ENCODE data around the gene EGLN2. TPM values are rescaled to one million over a fixed set of nuclear protein-coding genes. Genes with fewer than 3 reads are reported as not detected.
A peak's percentile ranks its signal among the peaks of the same experiment; 100 is the strongest.
"Not testable (repeated sequence)": the region's sequence is repeated elsewhere in the genome, so short reads cannot be mapped to it uniquely, and the experiment has no call there.

Gene EGLN2
- total and polyA plus RNA-seq, 4 donors: 130 to 157 (median 132) TPM

- DNase-seq: no peak
- Histone ChIP-seq H3K4me1 (ENCODE audit: control insufficient read depth in 5 of 5, insufficient read depth in 5 of 5, low read length in 5 of 5) (peaks cover 8 to 50% (median 41%) of the 10 kb centered on the region in 5 donors), H3K27me3 (ENCODE audit: control insufficient read depth in 3 of 3, insufficient read depth in 3 of 3, low read length in 2 of 3) (no peaks in the 10 kb centered on the region), H3K9me3 (ENCODE audit: control insufficient read depth in 4 of 4, insufficient read depth in 3 of 4, low read length in 3 of 4) (no peaks in the 10 kb centered on the region), H3K9ac (ENCODE audit: insufficient read depth in 1 of 2, low read length in 2 of 2) (no peak overlapping the region), H3K36me3 (ENCODE audit: control insufficient read depth in 4 of 4, insufficient read depth in 4 of 4, low read length in 4 of 4) (peaks cover 0 to 28% (median 23%) of the 10 kb centered on the region in 4 donors), H3K27ac (ENCODE audit: low read depth in 1 of 2, low read length in 1 of 2) (peak overlapping the region in 1 of 2 donors; percentile 20), H3K4me3 (no peak overlapping the region)
- TF ChIP-seq CTCF (IDR thresholded peaks at IDR 0.05; ENCODE audit: control extremely low read depth, extremely low read depth): no peak
- no peak for ATAC-seq (ENCODE audit: insufficient read depth, low FRiP score)
- WGBS, 2 donors: 93 to 96% methylated on average over 5 of the region's 5 CpGs
These were observed 9.5 kb downstream of the EGLN2 start for GRCh38 chr19:40808497-40808896.

GRCh38 chr19:40809358-40810086, 10.5 kb downstream of the EGLN2 start:
- Histone ChIP-seq H3K9ac (ENCODE audit: insufficient read depth in 1 of 2, low read length in 2 of 2) (no peak overlapping the region), H3K4me3 (no peak overlapping the region), H3K4me1 (ENCODE audit: control insufficient read depth in 5 of 5, insufficient read depth in 5 of 5, low read length in 5 of 5) (peaks cover 7 to 44% (median 34%) of the 10 kb centered on the region in 5 donors), H3K27ac (ENCODE audit: low read depth in 1 of 2, low read length in 1 of 2) (no peak overlapping the region), H3K36me3 (ENCODE audit: control insufficient read depth in 4 of 4, insufficient read depth in 4 of 4, low read length in 4 of 4) (peaks cover 0 to 28% (median 22%) of the 10 kb centered on the region in 4 donors), H3K27me3 (ENCODE audit: control insufficient read depth in 3 of 3, insufficient read depth in 3 of 3, low read length in 2 of 3) (no peaks in the 10 kb centered on the region), H3K9me3 (ENCODE audit: control insufficient read depth in 4 of 4, insufficient read depth in 3 of 4, low read length in 3 of 4) (no peaks in the 10 kb centered on the region)
- ATAC-seq (ENCODE audit: insufficient read depth, low FRiP score): no peak
- 93% methylated on average over 39 of the region's 39 CpGs for WGBS, 2 donors
- no peak for DNase-seq
- no peak for TF ChIP-seq CTCF (IDR thresholded peaks at IDR 0.05; ENCODE audit: control extremely low read depth, extremely low read depth)

GRCh38 chr19:40810160-40810559, 11.2 kb downstream of the EGLN2 start:
- Histone ChIP-seq H3K27ac (ENCODE audit: low read depth in 1 of 2, low read length in 1 of 2) (peak overlapping the region; percentile 75 to 83), H3K9ac (ENCODE audit: insufficient read depth in 1 of 2, low read length in 2 of 2) (no peak overlapping the region), H3K4me3 (no peak overlapping the region), H3K4me1 (ENCODE audit: control insufficient read depth in 5 of 5, insufficient read depth in 5 of 5, low read length in 5 of 5) (peaks cover 3 to 44% (median 27%) of the 10 kb centered on the region in 5 donors), H3K27me3 (ENCODE audit: control insufficient read depth in 3 of 3, insufficient read depth in 3 of 3, low read length in 2 of 3) (no peaks in the 10 kb centered on the region), H3K36me3 (ENCODE audit: control insufficient read depth in 4 of 4, insufficient read depth in 4 of 4, low read length in 4 of 4) (peaks cover 0 to 27% (median 19%) of the 10 kb centered on the region in 4 donors), H3K9me3 (ENCODE audit: control insufficient read depth in 4 of 4, insufficient read depth in 3 of 4, low read length in 3 of 4) (no peaks in the 10 kb centered on the region)
- whole genome bisulfite sequencing, 2 donors: 64 to 65% methylated on average over 11 to 14 of the region's 14 CpGs
- ATAC-seq (ENCODE audit: insufficient read depth, low FRiP score) (no peak), DNase-seq (no peak)
- TF ChIP-seq CTCF (IDR thresholded peaks at IDR 0.05; ENCODE audit: control extremely low read depth, extremely low read depth): no peak

- Histone ChIP-seq H3K36me3 (ENCODE audit: control insufficient read depth in 4 of 4, insufficient read depth in 4 of 4, low read length in 4 of 4) (peaks cover 0 to 25% (median 18%) of the 10 kb centered on the region in 4 donors), H3K27ac (ENCODE audit: low read depth in 1 of 2, low read length in 1 of 2) (peak overlapping the region; percentile 75 to 78), H3K4me1 (ENCODE audit: control insufficient read depth in 5 of 5, insufficient read depth in 5 of 5, low read length in 5 of 5) (peaks cover 3 to 44% (median 23%) of the 10 kb centered on the region in 5 donors)
- H3K4me3 ChIP-seq; H3K9me3 ChIP-seq (ENCODE audit: control insufficient read depth in 4 of 4, insufficient read depth in 3 of 4, low read length in 3 of 4); H3K27me3 ChIP-seq (ENCODE audit: control insufficient read depth in 3 of 3, insufficient read depth in 3 of 3, low read length in 2 of 3); H3K9ac ChIP-seq (ENCODE audit: insufficient read depth in 1 of 2, low read length in 2 of 2): not testable (repeated sequence)
- WGBS, 2 donors: 3 to 6% methylated on average over 62 to 63 of the region's 65 CpGs
- peak; percentile 79 to 87 (median 84) for DNase-seq
- ATAC-seq (ENCODE audit: insufficient read depth, low FRiP score): peak; percentile 87
These were observed 11.8 kb downstream of the EGLN2 start for GRCh38 chr19:40810649-40811408.

All from lung (tissue), 12 donors.